Raji (cell line): ENCODE data around the gene PRR23B.

Experiments
- POLR2A ChIP-seq: IDR thresholded peaks from 2 replicates; pipeline ENCODE4 v1.6.1; 2011; ENCODE audit warnings: low read depth, low read length, control low read depth; ENCODE audit not compliant: insufficient read depth

The PRR23B gene

DNA sequence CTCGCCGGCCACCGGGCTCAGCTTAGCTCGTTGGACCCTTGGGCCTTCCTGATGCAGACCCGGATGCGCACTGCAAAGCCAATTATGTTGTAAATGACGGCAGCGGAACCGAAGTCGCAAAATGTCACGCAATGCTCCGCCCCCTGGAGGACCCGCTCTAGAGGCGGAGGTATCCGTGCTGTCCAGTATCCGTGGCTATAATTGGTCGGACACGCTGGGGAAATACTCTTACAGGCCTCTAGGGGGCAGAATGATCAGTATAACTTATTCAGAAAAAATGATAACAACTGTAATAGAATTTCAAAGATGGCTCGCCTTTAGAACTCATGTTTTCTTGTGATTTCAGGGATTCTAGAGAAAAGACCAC, at the start of gene PRR23B:
Gene PRR23B, minus strand, starts transcription at position 59 of the 367 bp plus-strand sequence. CDS start 265 bp downstream, outside the sequence.
- no peak for TF ChIP-seq POLR2A

DNA sequence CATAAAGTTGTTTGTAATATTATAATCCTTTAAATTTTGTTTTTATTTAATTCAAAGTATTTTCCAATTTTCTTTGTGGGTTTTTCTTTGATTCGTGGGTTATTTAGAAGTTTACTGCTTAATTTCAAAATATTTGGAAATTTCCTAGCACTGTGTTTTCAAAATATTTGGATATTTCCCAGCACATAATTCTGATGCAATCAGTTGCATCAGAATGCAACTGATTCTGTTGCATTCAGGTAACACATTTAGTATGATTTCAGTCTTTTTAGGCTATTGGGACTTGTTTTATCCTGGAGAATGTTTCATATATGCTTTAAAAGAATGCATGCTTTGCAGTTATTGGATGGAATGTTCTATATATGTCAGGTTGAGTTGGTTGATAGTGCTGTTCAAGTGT, 42.2 kb upstream of the PRR23B start:
- TF ChIP-seq POLR2A: no peak

DNA sequence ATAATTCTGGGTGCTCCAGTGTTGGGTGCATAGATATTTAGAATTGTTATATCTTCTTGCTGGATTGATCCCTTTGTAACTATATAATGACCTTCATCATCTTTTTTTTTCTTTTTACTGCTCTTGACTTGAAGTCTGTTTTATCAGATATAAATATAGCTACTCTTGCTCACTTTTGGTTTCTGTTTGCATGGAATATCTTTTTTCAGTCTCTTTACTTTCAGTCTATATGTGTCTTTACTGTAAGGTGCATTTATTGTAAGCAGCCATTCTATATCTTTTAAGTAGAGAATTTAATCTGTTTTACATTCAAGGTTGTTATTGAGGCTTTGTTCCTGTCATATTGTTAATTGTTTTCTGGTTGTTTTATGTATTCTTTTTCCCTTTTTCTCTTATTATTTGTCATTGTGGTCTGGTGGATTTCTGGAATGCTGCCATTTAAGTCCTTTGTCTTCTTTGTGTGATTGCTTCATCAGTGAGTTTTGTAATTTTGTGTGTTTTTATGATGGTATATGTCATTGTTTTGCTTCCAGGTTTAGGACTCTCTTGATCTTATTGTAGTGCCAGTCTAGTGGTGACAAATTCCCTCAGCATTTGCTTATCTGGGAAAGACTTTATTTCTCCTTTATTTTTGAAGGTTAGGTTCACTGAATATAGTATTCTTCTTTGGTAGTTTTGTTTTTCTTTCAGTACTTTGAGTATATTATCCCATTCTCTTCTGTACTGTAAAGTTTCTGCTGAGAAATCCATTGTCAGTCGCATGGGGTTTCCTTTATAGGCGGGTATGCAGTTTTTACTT, 32.3 kb upstream of the PRR23B start:
- no peak for TF ChIP-seq POLR2A

DNA sequence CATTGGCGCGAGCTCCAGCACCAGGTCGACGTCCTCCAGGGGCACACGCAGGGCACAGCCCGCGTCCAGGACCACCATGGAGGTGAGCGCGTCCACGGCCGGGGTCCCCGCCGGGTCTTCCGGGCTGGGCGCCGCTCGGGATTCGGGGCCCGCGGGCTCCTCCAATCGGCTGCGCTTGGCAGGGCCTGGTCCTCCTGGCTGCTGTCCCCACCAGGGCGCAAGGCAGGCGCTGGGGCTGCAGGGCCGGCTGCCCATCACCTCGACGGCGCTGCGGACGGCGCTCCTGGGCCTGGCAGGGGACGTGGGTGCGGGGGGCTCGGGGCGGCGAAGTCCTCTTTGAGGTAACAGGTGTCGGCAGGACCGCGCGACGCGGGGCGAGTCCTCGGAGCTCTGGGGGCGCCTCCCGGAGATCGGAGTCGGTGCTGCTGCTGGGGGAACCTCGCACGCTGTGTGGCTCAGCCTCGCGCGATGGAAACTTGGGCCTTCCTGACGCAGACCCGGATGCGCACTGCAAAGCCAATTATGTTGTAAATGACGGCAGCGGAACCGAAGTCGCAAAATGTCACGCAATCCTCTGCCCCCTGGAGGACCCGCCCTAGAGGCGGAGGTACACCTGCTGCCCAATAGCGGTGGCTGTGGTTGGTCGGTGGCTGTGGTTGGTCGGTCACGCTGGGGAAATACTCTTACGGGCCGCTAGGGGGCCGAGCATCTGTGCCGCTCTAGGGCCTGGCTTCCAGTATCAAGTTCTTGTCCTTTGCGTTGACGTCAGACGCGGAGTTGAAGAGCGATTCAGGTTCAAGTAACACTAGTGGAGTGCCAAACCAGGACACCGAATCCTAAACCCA, 23.9 kb upstream of the PRR23B start, which contains the start of gene PRR23C:
Gene PRR23C, minus strand, starts transcription at position 527 of the 845 bp plus-strand sequence. Its CDS starts 272 bp downstream, at position 255.
- TF ChIP-seq POLR2A: no peak

DNA sequence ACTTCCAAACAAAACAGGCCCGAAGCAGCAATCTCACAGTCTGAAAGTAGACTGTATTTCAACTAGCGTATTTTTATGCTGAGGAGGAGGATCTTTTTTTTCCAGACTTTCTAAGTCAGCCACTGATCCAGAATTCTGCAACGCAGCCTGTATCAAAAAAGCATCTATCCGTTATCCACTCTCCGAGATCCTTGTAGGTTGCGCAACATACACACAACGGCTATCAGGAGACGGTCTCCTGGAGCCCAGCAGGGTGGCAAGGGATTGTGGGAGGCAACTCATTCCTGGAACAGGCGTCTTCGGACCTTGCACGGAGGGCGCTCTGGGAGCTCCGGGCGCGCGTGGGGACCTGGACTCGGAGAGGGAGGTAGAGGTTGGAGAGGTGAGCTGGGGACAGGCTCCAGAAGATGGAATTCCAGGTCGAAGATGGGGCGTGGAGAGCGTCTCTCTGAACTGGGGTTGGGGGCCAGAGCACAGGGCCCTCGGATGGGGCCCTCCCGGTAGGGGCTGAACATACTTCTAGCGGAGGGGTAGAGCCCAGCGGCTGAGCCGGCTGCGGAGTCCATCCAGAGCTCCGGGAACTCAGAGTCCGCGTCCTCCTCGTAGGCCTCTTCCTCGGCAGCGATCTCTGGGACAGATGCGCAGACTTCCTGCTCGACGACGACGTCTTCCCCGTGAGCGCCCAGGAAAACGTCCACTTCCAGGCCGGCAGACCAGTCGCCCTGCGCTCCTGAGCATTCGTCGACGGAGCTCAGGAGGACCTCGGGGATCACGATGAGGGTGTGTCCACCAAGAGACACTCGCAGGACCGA, 23.0 kb upstream of the PRR23B start:
- no peak for TF ChIP-seq POLR2A

DNA sequence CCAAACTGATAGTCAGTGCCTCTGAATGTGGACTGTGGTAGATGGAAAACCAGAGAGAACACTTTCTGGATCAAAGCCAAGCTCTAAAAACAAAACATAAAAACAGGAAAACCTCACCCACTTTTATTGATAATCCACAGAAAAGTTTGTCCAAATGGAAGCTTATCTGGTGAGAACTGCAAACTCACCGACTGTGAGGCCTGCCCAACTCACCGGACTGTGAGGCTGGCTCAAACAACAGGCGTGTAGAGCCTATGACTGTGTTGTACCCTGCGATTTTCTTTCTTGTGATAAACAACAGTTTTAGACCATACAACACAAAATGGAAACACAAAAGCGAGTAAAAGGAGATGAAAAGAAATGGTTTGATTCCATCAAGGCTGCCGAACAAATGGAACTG, 16.8 kb upstream of the PRR23B start:
- no peak for TF ChIP-seq POLR2A

DNA sequence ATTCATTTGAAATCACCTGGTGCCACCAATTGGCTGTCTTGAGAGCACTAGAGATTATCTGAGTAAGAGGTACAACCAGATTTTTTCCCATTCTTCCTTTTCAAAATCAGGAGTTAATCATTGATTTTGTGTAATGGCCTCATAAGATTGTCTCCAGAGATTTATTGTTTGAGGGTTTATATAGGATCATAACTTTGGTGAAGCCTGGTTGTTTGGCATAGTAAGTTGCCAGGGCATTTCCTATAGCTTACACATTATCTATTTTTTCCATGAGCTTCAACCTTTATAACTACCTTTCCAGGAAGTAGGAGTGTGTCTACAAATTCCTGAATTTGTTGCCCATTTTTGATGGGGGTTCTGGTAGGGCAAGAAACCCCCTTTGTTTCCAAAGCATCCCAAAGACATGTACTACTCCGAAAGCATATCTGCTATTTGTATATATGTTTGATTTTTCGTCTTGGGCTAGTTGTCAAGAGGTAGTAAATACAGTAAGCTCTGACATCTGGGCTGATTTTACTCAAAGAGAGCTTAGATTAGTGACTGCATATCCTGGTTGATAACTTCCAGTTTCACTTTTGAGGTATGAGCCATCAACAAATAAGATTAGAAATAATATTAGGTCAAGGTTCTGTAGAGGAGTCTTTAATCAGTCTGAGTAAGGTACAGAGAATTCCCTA, 11.7 kb upstream of the PRR23B start:
- no peak for TF ChIP-seq POLR2A

DNA sequence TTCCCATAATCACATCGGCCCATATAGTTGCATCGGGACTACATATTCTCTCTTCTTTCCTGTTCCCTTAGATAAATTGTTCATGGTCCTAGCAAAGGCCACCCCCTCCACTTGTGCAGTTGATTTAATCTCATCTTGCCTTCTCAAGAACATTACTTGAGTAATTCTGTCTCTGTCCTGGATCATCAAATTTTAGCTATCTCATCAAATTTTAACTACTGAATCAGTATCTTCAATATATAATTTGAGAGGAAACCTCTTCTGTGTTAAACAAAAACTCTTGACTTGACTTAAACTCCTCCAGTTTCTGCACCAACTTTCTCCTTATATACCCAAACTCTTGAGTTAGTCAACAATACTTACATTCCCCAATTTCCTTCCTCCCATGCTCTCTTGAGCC, 4.2 kb upstream of the PRR23B start:
- TF ChIP-seq POLR2A: no peak

DNA sequence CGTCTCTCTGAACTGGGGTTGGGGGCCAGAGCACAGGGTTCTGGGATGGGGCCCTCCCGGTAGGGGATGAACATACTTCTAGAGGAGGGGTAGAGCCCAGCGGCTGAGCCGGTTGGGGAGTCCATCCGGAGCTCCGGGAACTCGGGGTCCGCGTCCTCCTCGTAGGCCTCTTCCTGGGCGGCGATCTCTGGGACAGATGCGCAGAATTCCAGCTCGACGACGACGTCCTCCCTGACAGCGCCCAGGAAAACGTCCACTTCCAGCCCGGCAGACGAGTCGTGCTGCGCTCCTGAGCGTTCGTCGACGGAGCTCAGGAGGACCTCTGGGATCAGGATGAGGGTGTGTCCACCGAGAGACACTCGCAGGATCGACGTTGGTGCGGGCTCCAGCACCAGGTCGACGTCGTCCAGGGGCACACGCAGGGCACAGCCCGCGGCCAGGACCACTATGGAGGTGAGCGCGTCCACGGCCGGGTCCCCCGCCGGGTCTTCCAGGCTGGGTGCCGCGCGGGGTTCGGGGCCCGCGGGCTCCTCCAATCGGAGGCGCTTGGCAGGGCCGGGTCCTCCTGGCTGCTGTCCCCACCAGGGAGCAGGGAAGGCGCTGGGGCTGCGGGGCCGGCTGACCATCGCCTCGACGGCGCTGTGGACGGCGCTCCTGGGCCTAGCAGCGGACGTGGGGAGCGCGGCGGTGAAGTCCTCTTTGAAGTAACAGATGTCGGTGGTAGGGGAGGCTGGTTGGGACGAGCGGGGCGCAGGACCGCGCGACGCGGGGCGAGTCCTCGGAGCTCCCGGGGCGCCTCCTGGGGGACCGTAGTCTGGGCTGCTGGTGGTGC, 474 bp downstream of the PRR23B start:
- no peak for TF ChIP-seq POLR2A

DNA sequence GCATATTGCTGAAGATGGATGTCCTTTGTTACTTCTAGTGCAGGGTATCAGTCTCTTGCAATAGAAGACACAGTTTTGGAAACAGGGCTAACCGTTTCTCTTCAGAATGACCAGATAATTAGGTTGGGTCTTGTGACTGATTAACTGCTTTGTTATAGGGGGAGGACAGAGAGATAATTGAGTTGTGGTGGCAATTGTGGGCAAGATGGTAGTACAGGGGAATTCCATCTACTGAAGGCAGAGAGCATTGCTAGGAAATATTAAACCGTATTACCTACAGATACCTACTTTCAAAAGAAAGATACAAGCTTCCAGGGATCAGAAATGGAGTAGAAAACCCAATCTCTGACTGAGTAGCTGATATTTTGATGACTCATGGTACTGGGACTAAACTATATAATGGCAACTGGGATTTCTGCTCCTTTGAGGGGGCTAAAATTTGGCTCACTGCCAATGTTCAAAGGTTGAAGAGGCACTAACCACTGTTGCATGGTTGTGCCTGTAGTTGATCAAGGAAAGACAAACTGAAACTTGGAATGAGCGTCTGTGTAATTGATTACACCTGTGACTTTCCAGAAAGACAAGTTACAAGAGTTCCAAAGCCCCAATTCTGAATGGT, 4.2 kb downstream of the PRR23B start:
- TF ChIP-seq POLR2A: no peak

DNA sequence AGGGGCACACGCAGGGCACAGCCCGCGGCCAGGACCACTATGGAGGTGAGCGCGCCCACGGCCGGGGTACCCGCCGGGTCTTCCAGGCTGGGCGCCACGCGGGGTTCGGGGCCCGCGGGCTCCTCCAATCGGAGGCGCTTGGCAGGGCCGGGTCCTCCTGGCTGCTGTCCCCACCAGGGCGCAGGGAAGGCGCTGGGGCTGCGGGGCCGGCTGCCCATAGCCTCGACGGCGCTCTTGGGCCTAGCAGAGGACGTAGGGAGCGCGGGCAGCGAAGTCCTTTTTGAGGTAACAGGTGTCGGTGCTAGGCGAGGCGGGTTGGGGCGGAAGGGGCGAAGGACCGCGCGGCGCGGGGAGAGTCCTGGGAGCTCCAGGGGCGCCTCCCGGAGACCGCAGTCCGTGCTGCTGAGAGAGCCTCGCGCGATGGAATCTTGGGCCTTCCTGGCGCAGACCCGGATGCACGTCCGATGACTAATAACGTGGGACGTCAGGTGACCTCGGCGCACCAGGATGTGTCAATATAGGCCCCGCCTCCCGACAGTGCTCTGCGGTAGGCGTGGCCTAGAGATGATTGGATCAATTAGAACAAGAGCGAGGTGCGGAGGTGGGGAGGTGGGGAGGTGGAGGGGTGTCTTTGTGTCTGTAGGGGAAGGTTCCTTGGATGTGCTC, 14.5 kb downstream of the PRR23B start, which contains the start of gene PRR23A:
Gene PRR23A, minus strand, starts transcription at position 218 of the 666 bp plus-strand sequence. Its CDS starts 0 bp downstream, at position 218.
- TF ChIP-seq POLR2A: no peak

DNA sequence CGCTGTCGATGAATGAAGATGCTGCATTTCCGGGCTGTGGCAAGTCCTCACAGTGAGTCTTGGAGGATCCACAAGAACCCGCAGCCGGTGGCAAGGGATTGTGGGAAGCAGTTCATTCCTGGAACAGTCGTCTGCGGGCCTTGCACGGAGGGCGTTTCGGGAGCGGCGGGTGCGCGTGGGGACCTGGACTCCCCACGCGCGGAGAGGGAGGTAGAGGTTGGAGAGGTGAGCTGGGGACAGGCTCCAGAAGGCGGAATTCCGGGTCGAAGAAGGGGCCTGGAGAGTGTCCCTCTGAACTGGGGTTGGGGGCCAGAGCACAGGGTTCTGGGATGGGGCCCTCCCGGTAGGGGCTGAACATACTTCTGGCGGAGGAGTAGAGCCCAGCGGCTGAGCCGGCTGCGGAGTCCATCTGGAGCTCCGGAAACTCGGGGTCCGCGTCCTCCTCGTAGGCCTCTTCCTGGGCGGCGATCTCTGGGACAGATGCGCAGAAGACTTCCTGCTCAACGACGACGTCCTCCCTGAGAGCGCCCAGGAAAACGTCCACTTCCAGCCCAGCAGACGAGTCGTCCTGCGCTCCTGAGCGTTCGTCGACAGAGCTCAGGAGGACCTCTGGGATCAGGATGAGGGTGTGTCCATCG, 15.3 kb downstream of the PRR23B start:
- TF ChIP-seq POLR2A: no peak
